K562 (cell line): ENCODE measurements around the gene MS4A2. TPM values are rescaled to one million over a fixed set of nuclear protein-coding genes. Genes with fewer than 3 reads are reported as not detected.
A peak's percentile ranks its signal among the peaks of the same experiment; 100 is the strongest.

Experiments used
- CHCHD3 ChIP-seq: fragments of 250-450 bp; sonication (Bioruptor Pico); IDR thresholded peaks from 2 replicates; pipeline ENCODE4 v2.1.2; 2022; ENCODE audit warnings: mild to moderate bottlenecking
- CHD2 ChIP-seq: IDR thresholded peaks from 2 replicates; pipeline ENCODE4 v1.6.1; 2011; ENCODE audit warnings: low read depth, low read length
- CSDE1 ChIP-seq, 2 experiments: fragments of 450-650 bp; IDR thresholded peaks; 2 replicates each; pipeline ENCODE4 v1.6.1; 2016; ENCODE audit warnings: mild to moderate bottlenecking in 1 of 2
- HMGN3 ChIP-seq: IDR thresholded peaks from 2 replicates; pipeline ENCODE4 v1.6.1; 2011; ENCODE audit warnings: borderline replicate concordance, low read depth, mild to moderate bottlenecking, mixed read lengths, low read length; ENCODE audit not compliant: insufficient read length; ENCODE audit errors: extremely low read depth
- MEIS2 ChIP-seq: fragments of 450-650 bp; IDR thresholded peaks from 2 replicates; pipeline ENCODE4 v1.6.1; 2014; ENCODE audit warnings: mild to moderate bottlenecking; ENCODE audit not compliant: partially characterized antibody
- RAD51 ChIP-seq: fragments of 450-650 bp; IDR thresholded peaks from 2 replicates; pipeline ENCODE4 v1.7.1; 2016; ENCODE audit warnings: low read depth, mild to moderate bottlenecking, borderline replicate concordance
- SAFB ChIP-seq: fragments of 200-400 bp; formaldehyde crosslinking; IDR thresholded peaks from 2 replicates; pipeline ENCODE4 v1.6.1; 2017; ENCODE audit warnings: low read depth, low read length, borderline replicate concordance
- TGIF2 ChIP-seq: sonication (generic); formaldehyde crosslinking; IDR thresholded peaks from 2 replicates; pipeline ENCODE4 v1.8.1; 2022; ENCODE audit warnings: mild to moderate bottlenecking, missing genetic modification reagents, moderate library complexity
- polyA plus RNA-seq, 8 experiments: library from polyadenylated mRNA; depleted of rRNA in 4 of 8; stranded (reverse) in 5 of 8; unstranded in 3 of 8; fragments of >200 nt; fragmentation: Nextera tagmentation in 2 of 8; fragmentation: Illumina TruSeq in 1 of 8; extraction: Ambion mirVana in 2 of 8; extraction: Trizol in 1 of 8; gene quantifications; 2 replicates each; pipeline versions ENCODE4 v1.2.1 to v1.2.3, GENCODE V29; 2011 to 2014; ENCODE audit warnings: inconsistent platforms in 1 of 8, missing spikeins in 1 of 8
- total RNA-seq, 7 experiments: library from RNA; depleted of rRNA in 6 of 7; stranded (reverse); fragments of >200 nt in 6 of 7; fragmentation: Illumina TruSeq in 2 of 7; extraction: Trizol in 2 of 7; gene quantifications; 2 replicates each; pipeline versions ENCODE4 v1.2.1 to v1.2.3, GENCODE V29; 2011 to 2021; ENCODE audit warnings: low replicate concordance in 1 of 7
- TF ChIP-seq, protein P1 (sequence below), 2 experiments: fragments of 450-650 bp in 1 of 2; sonication (generic) in 1 of 2; formaldehyde crosslinking in 1 of 2; IDR thresholded peaks; 2 replicates each; pipeline versions ENCODE4 v1.7.1 to v1.9.0; 2016 to 2022; ENCODE audit warnings: inconsistent platforms in 1 of 2, mild to moderate bottlenecking in 1 of 2, missing genetic modification reagents in 1 of 2
- TF ChIP-seq, protein P2 (sequence below): fragments of 250-450 bp; sonication (Bioruptor Pico); IDR thresholded peaks from 2 replicates; pipeline ENCODE4 v1.5.0; 2021
- TF ChIP-seq, protein P3 (sequence below): sonication (generic); IDR thresholded peaks from 2 replicates; pipeline ENCODE4 v1.6.1; 2016
- TF ChIP-seq, protein P4 (sequence below): fragments of 450-650 bp; IDR thresholded peaks from 2 replicates; pipeline ENCODE4 v1.7.0; 2016; ENCODE audit warnings: borderline replicate concordance
- TF ChIP-seq, protein P5 (sequence below): fragments of 450-650 bp; conservative IDR thresholded peaks from 2 replicates; pipeline ENCODE4 v1.6.1; 2016; ENCODE audit warnings: missing genetic modification characterization, low read depth, mild to moderate bottlenecking, missing compliant biosample characterization, moderate library complexity

MS4A2 gene
- total and polyA plus RNA-seq, 9 of the 15 experiments (the other 6 are each of a cell fraction or from before 2014, with no cell fraction given): 0.06 to 5.7 (median 0.86) TPM

DNA sequence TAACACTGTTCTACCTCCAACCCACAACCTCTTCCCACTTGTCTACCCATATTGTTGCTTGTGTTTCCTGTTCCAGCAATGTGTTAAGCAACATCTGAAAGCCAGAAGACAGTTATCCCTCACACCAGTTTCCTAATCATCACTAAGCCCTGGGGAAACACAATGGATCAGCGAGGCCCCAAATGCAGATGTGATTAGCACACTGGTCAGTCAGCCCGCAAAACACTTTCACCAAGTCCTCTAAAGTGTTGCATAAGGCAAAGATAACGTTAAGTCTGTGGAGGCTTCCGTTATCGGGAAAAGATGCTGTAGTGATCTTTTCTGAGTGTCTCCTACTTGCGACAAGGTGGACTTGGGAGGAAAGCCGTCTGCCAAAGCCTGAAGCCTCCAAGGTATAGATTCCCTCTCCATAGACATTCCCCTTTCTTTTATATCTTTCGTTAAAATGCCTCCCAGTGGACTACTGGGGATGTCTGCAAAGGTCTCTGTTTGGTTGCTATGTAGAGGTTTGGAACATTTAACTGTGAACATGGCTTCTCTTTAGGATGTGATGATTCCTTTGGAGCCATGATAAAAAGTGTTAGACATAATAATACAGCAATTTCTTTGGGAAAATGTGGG lies 32.0 kb upstream of the MS4A2 start, which contains the start of gene MS4A3 (continued):
- TF ChIP-seq, protein P1, sequence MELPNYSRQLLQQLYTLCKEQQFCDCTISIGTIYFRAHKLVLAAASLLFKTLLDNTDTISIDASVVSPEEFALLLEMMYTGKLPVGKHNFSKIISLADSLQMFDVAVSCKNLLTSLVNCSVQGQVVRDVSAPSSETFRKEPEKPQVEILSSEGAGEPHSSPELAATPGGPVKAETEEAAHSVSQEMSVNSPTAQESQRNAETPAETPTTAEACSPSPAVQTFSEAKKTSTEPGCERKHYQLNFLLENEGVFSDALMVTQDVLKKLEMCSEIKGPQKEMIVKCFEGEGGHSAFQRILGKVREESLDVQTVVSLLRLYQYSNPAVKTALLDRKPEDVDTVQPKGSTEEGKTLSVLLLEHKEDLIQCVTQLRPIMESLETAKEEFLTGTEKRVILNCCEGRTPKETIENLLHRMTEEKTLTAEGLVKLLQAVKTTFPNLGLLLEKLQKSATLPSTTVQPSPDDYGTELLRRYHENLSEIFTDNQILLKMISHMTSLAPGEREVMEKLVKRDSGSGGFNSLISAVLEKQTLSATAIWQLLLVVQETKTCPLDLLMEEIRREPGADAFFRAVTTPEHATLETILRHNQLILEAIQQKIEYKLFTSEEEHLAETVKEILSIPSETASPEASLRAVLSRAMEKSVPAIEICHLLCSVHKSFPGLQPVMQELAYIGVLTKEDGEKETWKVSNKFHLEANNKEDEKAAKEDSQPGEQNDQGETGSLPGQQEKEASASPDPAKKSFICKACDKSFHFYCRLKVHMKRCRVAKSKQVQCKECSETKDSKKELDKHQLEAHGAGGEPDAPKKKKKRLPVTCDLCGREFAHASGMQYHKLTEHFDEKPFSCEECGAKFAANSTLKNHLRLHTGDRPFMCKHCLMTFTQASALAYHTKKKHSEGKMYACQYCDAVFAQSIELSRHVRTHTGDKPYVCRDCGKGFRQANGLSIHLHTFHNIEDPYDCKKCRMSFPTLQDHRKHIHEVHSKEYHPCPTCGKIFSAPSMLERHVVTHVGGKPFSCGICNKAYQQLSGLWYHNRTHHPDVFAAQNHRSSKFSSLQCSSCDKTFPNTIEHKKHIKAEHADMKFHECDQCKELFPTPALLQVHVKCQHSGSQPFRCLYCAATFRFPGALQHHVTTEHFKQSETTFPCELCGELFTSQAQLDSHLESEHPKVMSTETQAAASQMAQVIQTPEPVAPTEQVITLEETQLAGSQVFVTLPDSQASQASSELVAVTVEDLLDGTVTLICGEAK (IDR thresholded peaks at IDR 0.05): no peak
- TF ChIP-seq, protein P1 (CRISPR knock-in tag; IDR thresholded peaks at IDR 0.05): no peak
- TF ChIP-seq CHCHD3 (no peak), CSDE1 (IDR thresholded peaks at IDR 0.05) (no peak), SAFB (no peak), CHD2 (no peak), TGIF2 (no peak), HMGN3 (no peak), MEIS2 (no peak), RAD51 (no peak)
- TF ChIP-seq, protein P2, sequence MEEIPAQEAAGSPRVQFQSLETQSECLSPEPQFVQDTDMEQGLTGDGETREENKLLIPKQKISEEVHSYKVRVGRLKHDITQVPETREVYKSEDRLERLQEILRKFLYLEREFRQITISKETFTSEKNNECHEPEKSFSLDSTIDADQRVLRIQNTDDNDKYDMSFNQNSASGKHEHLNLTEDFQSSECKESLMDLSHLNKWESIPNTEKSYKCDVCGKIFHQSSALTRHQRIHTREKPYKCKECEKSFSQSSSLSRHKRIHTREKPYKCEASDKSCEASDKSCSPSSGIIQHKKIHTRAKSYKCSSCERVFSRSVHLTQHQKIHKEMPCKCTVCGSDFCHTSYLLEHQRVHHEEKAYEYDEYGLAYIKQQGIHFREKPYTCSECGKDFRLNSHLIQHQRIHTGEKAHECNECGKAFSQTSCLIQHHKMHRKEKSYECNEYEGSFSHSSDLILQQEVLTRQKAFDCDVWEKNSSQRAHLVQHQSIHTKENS (CRISPR knock-in tag): no peak
- TF ChIP-seq, protein P3, sequence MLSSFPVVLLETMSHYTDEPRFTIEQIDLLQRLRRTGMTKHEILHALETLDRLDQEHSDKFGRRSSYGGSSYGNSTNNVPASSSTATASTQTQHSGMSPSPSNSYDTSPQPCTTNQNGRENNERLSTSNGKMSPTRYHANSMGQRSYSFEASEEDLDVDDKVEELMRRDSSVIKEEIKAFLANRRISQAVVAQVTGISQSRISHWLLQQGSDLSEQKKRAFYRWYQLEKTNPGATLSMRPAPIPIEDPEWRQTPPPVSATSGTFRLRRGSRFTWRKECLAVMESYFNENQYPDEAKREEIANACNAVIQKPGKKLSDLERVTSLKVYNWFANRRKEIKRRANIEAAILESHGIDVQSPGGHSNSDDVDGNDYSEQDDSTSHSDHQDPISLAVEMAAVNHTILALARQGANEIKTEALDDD: peak; percentile 98
- TF ChIP-seq, protein P4, sequence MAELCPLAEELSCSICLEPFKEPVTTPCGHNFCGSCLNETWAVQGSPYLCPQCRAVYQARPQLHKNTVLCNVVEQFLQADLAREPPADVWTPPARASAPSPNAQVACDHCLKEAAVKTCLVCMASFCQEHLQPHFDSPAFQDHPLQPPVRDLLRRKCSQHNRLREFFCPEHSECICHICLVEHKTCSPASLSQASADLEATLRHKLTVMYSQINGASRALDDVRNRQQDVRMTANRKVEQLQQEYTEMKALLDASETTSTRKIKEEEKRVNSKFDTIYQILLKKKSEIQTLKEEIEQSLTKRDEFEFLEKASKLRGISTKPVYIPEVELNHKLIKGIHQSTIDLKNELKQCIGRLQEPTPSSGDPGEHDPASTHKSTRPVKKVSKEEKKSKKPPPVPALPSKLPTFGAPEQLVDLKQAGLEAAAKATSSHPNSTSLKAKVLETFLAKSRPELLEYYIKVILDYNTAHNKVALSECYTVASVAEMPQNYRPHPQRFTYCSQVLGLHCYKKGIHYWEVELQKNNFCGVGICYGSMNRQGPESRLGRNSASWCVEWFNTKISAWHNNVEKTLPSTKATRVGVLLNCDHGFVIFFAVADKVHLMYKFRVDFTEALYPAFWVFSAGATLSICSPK: no peak
- TF ChIP-seq, protein P5, sequence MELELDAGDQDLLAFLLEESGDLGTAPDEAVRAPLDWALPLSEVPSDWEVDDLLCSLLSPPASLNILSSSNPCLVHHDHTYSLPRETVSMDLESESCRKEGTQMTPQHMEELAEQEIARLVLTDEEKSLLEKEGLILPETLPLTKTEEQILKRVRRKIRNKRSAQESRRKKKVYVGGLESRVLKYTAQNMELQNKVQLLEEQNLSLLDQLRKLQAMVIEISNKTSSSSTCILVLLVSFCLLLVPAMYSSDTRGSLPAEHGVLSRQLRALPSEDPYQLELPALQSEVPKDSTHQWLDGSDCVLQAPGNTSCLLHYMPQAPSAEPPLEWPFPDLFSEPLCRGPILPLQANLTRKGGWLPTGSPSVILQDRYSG (tag): no peak
